ENCODE data around the gene MSH3.

MSH3 gene

DNA sequence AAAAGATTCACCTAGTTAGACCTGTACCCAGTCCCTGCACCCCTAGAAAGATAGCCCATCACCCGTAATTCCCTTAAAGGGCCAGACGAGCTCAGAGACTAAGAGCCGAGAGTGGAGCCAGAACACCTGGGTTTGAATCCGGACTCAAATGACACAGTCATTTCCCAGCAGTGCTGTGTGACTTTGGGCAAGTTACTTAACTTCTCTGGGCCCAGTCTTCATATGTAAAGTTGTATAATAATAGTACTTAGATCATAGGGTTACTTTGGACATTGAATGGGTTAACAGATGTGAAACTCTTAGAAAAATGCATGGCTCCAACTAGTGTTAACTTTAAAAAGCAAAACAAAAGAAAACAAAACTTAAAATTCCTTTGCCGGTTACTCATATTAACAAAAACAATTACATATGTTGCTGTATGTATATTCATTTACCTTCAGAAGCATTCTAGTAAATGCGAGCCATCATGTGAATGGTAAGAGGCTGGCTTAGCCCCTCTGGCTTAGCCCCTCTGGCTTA lies 265.3 kb downstream of the MSH3 start:
- ATAC-seq = no peak
- TF ChIP-seq ZFP3 (CRISPR knock-in tag; IDR thresholded peaks at IDR 0.05) (no peak), ARNTL (CRISPR knock-in tag; IDR thresholded peaks at IDR 0.05; ENCODE audit: borderline replicate concordance, low read depth) (no peak), RARB (CRISPR knock-in tag; IDR thresholded peaks at IDR 0.05) (no peak), ISL1 (CRISPR knock-in tag; IDR thresholded peaks at IDR 0.05) (no peak), GLIS3 (CRISPR knock-in tag; IDR thresholded peaks at IDR 0.05) (no peak)
- TF ChIP-seq, protein P1, sequence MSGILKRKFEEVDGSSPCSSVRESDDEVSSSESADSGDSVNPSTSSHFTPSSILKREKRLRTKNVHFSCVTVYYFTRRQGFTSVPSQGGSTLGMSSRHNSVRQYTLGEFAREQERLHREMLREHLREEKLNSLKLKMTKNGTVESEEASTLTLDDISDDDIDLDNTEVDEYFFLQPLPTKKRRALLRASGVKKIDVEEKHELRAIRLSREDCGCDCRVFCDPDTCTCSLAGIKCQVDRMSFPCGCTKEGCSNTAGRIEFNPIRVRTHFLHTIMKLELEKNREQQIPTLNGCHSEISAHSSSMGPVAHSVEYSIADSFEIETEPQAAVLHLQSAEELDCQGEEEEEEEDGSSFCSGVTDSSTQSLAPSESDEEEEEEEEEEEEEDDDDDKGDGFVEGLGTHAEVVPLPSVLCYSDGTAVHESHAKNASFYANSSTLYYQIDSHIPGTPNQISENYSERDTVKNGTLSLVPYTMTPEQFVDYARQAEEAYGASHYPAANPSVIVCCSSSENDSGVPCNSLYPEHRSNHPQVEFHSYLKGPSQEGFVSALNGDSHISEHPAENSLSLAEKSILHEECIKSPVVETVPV (CRISPR knock-in tag; IDR thresholded peaks at IDR 0.05) = no peak
- TF ChIP-seq, protein P2, sequence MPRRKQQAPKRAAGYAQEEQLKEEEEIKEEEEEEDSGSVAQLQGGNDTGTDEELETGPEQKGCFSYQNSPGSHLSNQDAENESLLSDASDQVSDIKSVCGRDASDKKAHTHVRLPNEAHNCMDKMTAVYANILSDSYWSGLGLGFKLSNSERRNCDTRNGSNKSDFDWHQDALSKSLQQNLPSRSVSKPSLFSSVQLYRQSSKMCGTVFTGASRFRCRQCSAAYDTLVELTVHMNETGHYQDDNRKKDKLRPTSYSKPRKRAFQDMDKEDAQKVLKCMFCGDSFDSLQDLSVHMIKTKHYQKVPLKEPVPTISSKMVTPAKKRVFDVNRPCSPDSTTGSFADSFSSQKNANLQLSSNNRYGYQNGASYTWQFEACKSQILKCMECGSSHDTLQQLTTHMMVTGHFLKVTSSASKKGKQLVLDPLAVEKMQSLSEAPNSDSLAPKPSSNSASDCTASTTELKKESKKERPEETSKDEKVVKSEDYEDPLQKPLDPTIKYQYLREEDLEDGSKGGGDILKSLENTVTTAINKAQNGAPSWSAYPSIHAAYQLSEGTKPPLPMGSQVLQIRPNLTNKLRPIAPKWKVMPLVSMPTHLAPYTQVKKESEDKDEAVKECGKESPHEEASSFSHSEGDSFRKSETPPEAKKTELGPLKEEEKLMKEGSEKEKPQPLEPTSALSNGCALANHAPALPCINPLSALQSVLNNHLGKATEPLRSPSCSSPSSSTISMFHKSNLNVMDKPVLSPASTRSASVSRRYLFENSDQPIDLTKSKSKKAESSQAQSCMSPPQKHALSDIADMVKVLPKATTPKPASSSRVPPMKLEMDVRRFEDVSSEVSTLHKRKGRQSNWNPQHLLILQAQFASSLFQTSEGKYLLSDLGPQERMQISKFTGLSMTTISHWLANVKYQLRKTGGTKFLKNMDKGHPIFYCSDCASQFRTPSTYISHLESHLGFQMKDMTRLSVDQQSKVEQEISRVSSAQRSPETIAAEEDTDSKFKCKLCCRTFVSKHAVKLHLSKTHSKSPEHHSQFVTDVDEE (CRISPR knock-in tag; IDR thresholded peaks at IDR 0.05) = no peak

DNA sequence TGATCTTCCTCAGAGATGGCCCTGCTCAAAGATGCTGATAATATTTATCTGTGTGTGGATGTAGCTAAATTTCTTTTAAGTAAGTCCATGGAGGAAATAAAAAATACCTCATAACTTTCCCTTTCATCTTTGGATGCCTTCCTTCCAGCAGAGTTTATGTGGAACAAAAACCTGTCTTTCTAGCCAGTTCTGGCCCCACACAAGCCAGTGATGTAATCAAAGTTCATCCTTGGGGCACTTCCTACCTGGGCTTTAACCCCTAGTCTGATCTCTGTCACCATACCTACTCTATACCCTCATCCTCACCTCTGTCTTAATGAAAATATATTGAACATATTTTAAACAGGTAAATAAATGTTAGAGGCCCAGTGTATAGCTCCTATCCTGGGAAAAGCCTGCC lies 265.9 kb downstream of the MSH3 start:
- TF ChIP-seq ZC3H10 (CRISPR knock-in tag; IDR thresholded peaks at IDR 0.05) (no peak), PPARA (CRISPR knock-in tag; IDR thresholded peaks at IDR 0.05; ENCODE audit: borderline replicate concordance) (no peak), SNAI2 (CRISPR knock-in tag; IDR thresholded peaks at IDR 0.05) (no peak), ESRRG (CRISPR knock-in tag; IDR thresholded peaks at IDR 0.05) (no peak), ZNF565 (CRISPR knock-in tag; conservative IDR thresholded peaks at IDR 0.05; ENCODE audit: low read depth) (no peak), ISL1 (CRISPR knock-in tag; IDR thresholded peaks at IDR 0.05) (no peak), BACH2 (CRISPR knock-in tag; IDR thresholded peaks at IDR 0.05; ENCODE audit: borderline replicate concordance) (no peak), ZNF70 (CRISPR knock-in tag; IDR thresholded peaks at IDR 0.05) (no peak), OSR1 (CRISPR knock-in tag; IDR thresholded peaks at IDR 0.05) (no peak), TCF4 (CRISPR knock-in tag; IDR thresholded peaks at IDR 0.05; ENCODE audit: borderline replicate concordance) (no peak)
- TF ChIP-seq, protein P3, sequence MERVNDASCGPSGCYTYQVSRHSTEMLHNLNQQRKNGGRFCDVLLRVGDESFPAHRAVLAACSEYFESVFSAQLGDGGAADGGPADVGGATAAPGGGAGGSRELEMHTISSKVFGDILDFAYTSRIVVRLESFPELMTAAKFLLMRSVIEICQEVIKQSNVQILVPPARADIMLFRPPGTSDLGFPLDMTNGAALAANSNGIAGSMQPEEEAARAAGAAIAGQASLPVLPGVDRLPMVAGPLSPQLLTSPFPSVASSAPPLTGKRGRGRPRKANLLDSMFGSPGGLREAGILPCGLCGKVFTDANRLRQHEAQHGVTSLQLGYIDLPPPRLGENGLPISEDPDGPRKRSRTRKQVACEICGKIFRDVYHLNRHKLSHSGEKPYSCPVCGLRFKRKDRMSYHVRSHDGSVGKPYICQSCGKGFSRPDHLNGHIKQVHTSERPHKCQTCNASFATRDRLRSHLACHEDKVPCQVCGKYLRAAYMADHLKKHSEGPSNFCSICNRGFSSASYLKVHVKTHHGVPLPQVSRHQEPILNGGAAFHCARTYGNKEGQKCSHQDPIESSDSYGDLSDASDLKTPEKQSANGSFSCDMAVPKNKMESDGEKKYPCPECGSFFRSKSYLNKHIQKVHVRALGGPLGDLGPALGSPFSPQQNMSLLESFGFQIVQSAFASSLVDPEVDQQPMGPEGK (CRISPR knock-in tag; IDR thresholded peaks at IDR 0.05; ENCODE audit: borderline replicate concordance) = no peak
- TF ChIP-seq, protein P1 (CRISPR knock-in tag; IDR thresholded peaks at IDR 0.05) = no peak
- TF ChIP-seq, protein P4, sequence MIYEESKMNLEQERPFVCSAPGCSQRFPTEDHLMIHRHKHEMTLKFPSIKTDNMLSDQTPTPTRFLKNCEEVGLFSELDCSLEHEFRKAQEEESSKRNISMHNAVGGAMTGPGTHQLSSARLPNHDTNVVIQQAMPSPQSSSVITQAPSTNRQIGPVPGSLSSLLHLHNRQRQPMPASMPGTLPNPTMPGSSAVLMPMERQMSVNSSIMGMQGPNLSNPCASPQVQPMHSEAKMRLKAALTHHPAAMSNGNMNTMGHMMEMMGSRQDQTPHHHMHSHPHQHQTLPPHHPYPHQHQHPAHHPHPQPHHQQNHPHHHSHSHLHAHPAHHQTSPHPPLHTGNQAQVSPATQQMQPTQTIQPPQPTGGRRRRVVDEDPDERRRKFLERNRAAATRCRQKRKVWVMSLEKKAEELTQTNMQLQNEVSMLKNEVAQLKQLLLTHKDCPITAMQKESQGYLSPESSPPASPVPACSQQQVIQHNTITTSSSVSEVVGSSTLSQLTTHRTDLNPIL (CRISPR knock-in tag; IDR thresholded peaks at IDR 0.05; ENCODE audit: low read depth) = no peak
- TF ChIP-seq, protein P2 (CRISPR knock-in tag; IDR thresholded peaks at IDR 0.05) = no peak
- TF ChIP-seq, protein P5, sequence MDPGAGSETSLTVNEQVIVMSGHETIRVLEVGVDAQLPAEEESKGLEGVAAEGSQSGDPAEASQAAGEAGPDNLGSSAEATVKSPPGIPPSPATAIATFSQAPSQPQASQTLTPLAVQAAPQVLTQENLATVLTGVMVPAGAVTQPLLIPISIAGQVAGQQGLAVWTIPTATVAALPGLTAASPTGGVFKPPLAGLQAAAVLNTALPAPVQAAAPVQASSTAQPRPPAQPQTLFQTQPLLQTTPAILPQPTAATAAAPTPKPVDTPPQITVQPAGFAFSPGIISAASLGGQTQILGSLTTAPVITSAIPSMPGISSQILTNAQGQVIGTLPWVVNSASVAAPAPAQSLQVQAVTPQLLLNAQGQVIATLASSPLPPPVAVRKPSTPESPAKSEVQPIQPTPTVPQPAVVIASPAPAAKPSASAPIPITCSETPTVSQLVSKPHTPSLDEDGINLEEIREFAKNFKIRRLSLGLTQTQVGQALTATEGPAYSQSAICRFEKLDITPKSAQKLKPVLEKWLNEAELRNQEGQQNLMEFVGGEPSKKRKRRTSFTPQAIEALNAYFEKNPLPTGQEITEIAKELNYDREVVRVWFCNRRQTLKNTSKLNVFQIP (CRISPR knock-in tag; IDR thresholded peaks at IDR 0.05; ENCODE audit: borderline replicate concordance, low read depth) = no peak
- ATAC-seq = no peak

Measured in SK-N-SH treated with all-trans-retinoic acid at 6 μM for 48 hours (cell line).